KG1 (cell line): ENCODE data around the gene CPLANE1.

Experiments
- DNase-seq: peaks from one replicate; lab custom pipeline; 2025; lab: John Stamatoyannopoulos, UW

CPLANE1 gene

DNA sequence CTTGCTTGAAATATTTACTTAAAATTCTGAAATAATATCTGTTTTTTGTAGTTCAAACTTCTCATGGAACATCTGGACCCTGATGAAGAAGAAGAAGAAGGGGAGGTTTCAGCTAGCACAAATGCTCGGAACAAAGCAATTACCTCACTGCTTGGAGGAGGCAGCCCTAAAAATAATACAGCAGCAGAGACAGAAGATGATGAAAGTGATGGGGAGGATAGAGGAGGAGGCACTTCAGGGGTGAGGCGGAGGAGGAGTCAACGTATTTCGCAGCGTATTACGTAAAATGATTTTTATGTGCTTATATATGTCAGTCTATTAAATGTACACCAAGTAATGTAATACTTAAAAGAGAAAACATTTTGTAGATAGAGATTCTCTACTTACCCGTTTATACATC is 185.4 kb downstream of the CPLANE1 start:
- no peak for DNase-seq

GRCh38 chr5:37060030-37060429 is 189.1 kb downstream of the CPLANE1 start:
- no peak for DNase-seq

GRCh38 chr5:37056762-37057161 is 192.4 kb downstream of the CPLANE1 start:
- DNase-seq = no peak
